Activated CD8-positive, alpha-beta T cell treated with anti-CD3 and anti-CD28 coated beads for 36 hours (primary cell): ENCODE data around the gene GJD3. TPM values are rescaled to one million over a fixed set of nuclear protein-coding genes. Genes with fewer than 3 reads are reported as not detected.

Source experiments
- ATAC-seq: fragments of 200-7000 bp; cut with Tn5 transposase; one replicate; pipeline ENCODE4 v1.10.0; 2021; ENCODE audit warnings: mild to moderate bottlenecking, moderate library complexity
- CTCF ChIA-PET: fragments of 350-600 bp; sonication (Branson Sonifier 250); formaldehyde crosslinking; loops from one replicate; lab custom pipeline; 2021; ENCODE audit warnings: antibody characterized with exemption; lab: Charles Lee
- POLR2A ChIA-PET: fragments of 350-600 bp; sonication (Branson Sonifier 250); formaldehyde crosslinking; loops from one replicate; lab custom pipeline; 2021; ENCODE audit warnings: antibody characterized with exemption; lab: Charles Lee
- DNase-seq: peaks from one replicate; pipeline ENCODE4 v3.0.0-alpha.2; 2020
- H3K27ac Mint-ChIP-seq: one replicate; pipeline ENCODE4 v1.8.0; 2021; ENCODE audit warnings: mild to moderate bottlenecking, mixed read lengths
- H3K27me3 Mint-ChIP-seq: one replicate; pipeline ENCODE4 v1.8.0; 2021; ENCODE audit warnings: mixed read lengths
- H3K36me3 Mint-ChIP-seq: one replicate; pipeline ENCODE4 v1.8.0; 2021; ENCODE audit warnings: low read depth, mixed read lengths
- H3K4me1 Mint-ChIP-seq: one replicate; pipeline ENCODE4 v1.8.0; 2021; ENCODE audit warnings: low read depth, mixed read lengths
- H3K4me3 Mint-ChIP-seq: one replicate; pipeline ENCODE4 v1.8.0; 2021; ENCODE audit warnings: mild to moderate bottlenecking, moderate library complexity, mixed read lengths
- H3K9me3 Mint-ChIP-seq: one replicate; pipeline ENCODE4 v1.8.0; 2021; ENCODE audit warnings: mixed read lengths
- CTCF ChIP-seq: fragments of 200-600 bp; IDR thresholded peaks from one replicate; pipeline ENCODE4 v1.8.0; 2022; ENCODE audit warnings: antibody characterized with exemption, mild to moderate bottlenecking
- intact Hi-C: fragments of 100-400 bp; cut with micrococcal nuclease; formaldehyde crosslinking; loops from one replicate; pipeline ENCODE4 v1.10.0; 2022
- total RNA-seq, 2 experiments: library from RNA; stranded (reverse); gene quantifications; one replicate each; pipeline ENCODE4 v1.2.3, GENCODE V29; 2021

Gene GJD3
- total RNA-seq, 2 experiments from 2014 or later = not detected

GRCh38 chr17:40315206-40315605 lies 49.3 kb downstream of the GJD3 start:
- intact Hi-C loops = no loop called here
- CTCF ChIA-PET = interaction anchor here (0.8 to 42.0 kb wide), 4 partner anchors 9 to 36 kb away, joined by 3 to 780 read pairs (median 28); no protein-coding TSS in a partner anchor
- H3K36me3 Mint-ChIP-seq = peaks cover 6% of the 10 kb centered on the region
- DNase-seq (peak; percentile 2), ATAC-seq (no peak)
- no peak for TF ChIP-seq CTCF
- H3K4me1 Mint-ChIP-seq = peaks cover 67% of the 10 kb centered on the region
- H3K9me3 Mint-ChIP-seq = no peaks in the 10 kb centered on the region
- H3K27me3 Mint-ChIP-seq = no peaks in the 10 kb centered on the region
- no peak overlapping the region for H3K4me3 Mint-ChIP-seq
- POLR2A ChIA-PET = interaction anchor here (0.7 to 4.1 kb wide), 7 partner anchors 9 to 184 kb away, joined by 3 to 22 read pairs (median 4); no protein-coding TSS in a partner anchor
- H3K27ac Mint-ChIP-seq = no peak overlapping the region

- ChIA-PET CTCF (interaction anchor here (42.0 kb wide), 1 partner anchor 36 kb away, joined by 780 read pairs; no protein-coding TSS in a partner anchor), POLR2A (interaction anchor here (0.9 to 4.1 kb wide), 5 partner anchors 8 to 184 kb away, joined by 3 to 22 read pairs (median 5); no protein-coding TSS in a partner anchor)
- Mint-ChIP-seq H3K27ac (peak overlapping the region; percentile 77), H3K36me3 (peaks cover 6% of the 10 kb centered on the region), H3K9me3 (no peaks in the 10 kb centered on the region), H3K4me3 (no peak overlapping the region), H3K27me3 (no peaks in the 10 kb centered on the region), H3K4me1 (peaks cover 61% of the 10 kb centered on the region)
- no peak for TF ChIP-seq CTCF
- intact Hi-C loops = no loop called here
- peak; percentile 34 for ATAC-seq
- peak; percentile 96 for DNase-seq
Observed at GRCh38 chr17:40314584-40314956, 50.0 kb downstream of the GJD3 start.

- Mint-ChIP-seq H3K9me3 (no peaks in the 10 kb centered on the region), H3K27ac (peak overlapping the region; percentile 57), H3K36me3 (peaks cover 2% of the 10 kb centered on the region), H3K4me3 (no peak overlapping the region), H3K27me3 (no peaks in the 10 kb centered on the region), H3K4me1 (peaks cover 61% of the 10 kb centered on the region)
- POLR2A ChIA-PET = interaction anchor here (1.1 to 4.1 kb wide), 2 partner anchors 11 to 12 kb away, joined by 5 to 22 read pairs; no protein-coding TSS in a partner anchor
- ATAC-seq = no peak
- no peak for TF ChIP-seq CTCF
- CTCF ChIA-PET = interaction anchor here (42.0 kb wide), 1 partner anchor 37 kb away, joined by 780 read pairs; no protein-coding TSS in a partner anchor
- intact Hi-C loops = no loop called here
- peak; percentile 9 for DNase-seq
Observed at GRCh38 chr17:40313668-40314583, 50.6 kb downstream of the GJD3 start.

Other genes starting within 250 kb of the GJD3 start
- gene MSL1, start 242.8 kb downstream of the GJD3 start, total RNA-seq = 10 to 100 TPM; 69.0 to 70.1 TPM
- 10 to 100 TPM; 75.1 to 75.6 TPM for gene CASC3, start 224.2 kb downstream of the GJD3 start, total RNA-seq
- gene RAPGEFL1, start 187.3 kb downstream of the GJD3 start, total RNA-seq = 1 to 10 TPM; 3.8 to 5.4 TPM
- gene WIPF2, start 145.4 kb downstream of the GJD3 start, total RNA-seq = 10 to 100 TPM; 15.3 to 17.9 TPM
- 100 to 1,000 TPM; 110 to 118 TPM for gene CDC6, start 76.9 kb downstream of the GJD3 start, total RNA-seq
- gene RARA, start 55.6 kb downstream of the GJD3 start, total RNA-seq = 10 to 100 TPM; 34.7 to 36.2 TPM
- 100 to 1,000 TPM; 273 to 280 TPM for gene TOP2A, start 53.2 kb upstream of the GJD3 start, total RNA-seq
- gene IGFBP4, start 78.7 kb upstream of the GJD3 start, total RNA-seq = 10 to 100 TPM; 10.7 to 11.6 TPM
- 1 to 10 TPM; 5.8 to 6.3 TPM for gene TNS4, start 136.9 kb upstream of the GJD3 start, total RNA-seq
- 100 to 1,000 TPM; 297 to 302 TPM for gene CCR7, start 200.7 kb upstream of the GJD3 start, total RNA-seq